Keratinocyte (primary cell): ENCODE results near the gene PTPRU.

ENCODE experiments used
- EZH2 ChIP-seq: IDR thresholded peaks from one replicate; pipeline ENCODE4 v1.6.1; 2012; ENCODE audit warnings: inconsistent platforms, mild to moderate bottlenecking, low read length, moderate library complexity
- TF ChIP-seq, protein P1 (sequence below), 3 experiments: IDR thresholded peaks in 1 of 3; conservative IDR thresholded peaks in 1 of 3; optimal IDR thresholded peaks in 1 of 3; 2 replicates in 2 of 3; 3 replicates in 1 of 3; pipeline versions ENCODE3 to v1.5.1; 2011; ENCODE audit warnings: low read length in 3 of 3, mild to moderate bottlenecking in 3 of 3, moderate library complexity in 2 of 3, control low read depth in 1 of 3, inconsistent platforms in 1 of 3; ENCODE audit not compliant: insufficient read depth in 2 of 3; ENCODE audit errors: extremely low read depth in 1 of 3

DNA sequence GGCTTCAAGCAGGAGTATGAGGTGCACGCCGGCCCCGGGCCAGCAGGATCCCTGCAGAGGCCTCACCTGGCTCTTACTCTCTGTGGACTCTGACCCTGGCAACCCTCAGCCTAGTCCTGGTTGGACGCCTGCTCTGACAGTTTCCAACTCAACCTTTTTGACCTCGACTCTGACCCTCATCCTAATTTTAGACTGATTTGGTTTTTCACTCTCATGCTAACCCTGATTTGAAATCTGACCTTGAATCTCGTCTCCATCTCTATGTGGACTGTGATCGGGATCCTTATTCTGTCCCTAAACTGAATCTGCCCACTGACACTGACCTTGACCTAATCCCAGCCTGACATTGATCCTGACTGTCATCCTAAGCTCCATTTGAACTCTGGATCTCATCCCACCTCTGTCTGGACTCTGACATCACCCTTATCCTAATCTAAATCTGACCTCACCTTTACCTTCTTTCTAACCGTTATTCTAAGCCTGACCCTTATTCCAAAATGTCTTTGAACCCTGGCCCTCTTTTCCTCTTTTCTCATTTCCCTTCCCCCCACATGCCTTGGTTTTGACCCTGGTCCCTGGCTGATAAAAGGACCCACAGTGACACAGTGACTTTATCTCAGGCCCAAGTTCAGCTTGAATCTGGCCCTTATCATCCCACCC, 67.8 kb downstream of the PTPRU start:
- TF ChIP-seq, protein P1, sequence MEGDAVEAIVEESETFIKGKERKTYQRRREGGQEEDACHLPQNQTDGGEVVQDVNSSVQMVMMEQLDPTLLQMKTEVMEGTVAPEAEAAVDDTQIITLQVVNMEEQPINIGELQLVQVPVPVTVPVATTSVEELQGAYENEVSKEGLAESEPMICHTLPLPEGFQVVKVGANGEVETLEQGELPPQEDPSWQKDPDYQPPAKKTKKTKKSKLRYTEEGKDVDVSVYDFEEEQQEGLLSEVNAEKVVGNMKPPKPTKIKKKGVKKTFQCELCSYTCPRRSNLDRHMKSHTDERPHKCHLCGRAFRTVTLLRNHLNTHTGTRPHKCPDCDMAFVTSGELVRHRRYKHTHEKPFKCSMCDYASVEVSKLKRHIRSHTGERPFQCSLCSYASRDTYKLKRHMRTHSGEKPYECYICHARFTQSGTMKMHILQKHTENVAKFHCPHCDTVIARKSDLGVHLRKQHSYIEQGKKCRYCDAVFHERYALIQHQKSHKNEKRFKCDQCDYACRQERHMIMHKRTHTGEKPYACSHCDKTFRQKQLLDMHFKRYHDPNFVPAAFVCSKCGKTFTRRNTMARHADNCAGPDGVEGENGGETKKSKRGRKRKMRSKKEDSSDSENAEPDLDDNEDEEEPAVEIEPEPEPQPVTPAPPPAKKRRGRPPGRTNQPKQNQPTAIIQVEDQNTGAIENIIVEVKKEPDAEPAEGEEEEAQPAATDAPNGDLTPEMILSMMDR (optimal IDR thresholded peaks at IDR 0.05 in 1 of 3, IDR thresholded peaks at IDR 0.05 in 1 of 3, conservative IDR thresholded peaks at IDR 0.05 in 1 of 3; ENCODE audit: extremely low read depth in 1 of 3, insufficient read depth in 2 of 3, low read length in 3 of 3), result no peak
- no peak for TF ChIP-seq EZH2
